Nephron progenitor cell (in vitro differentiated cells): ENCODE measurements around the gene AP4E1.
"Not testable (repeated sequence)": the region's sequence is repeated elsewhere in the genome, so short reads cannot be mapped to it uniquely, and the experiment has no call there.

Experiments used
- DNase-seq: peaks from one replicate; pipeline ENCODE4 v3.0.0; 2021
- H3K27ac Mint-ChIP-seq: 2 replicates; pipeline ENCODE4 v1.8.0; 2021; ENCODE audit warnings: mild to moderate bottlenecking, moderate library complexity, mixed read lengths
- H3K27me3 Mint-ChIP-seq: 2 replicates; pipeline ENCODE4 v1.8.0; 2021; ENCODE audit warnings: mild to moderate bottlenecking, low read depth, mixed read lengths; ENCODE audit not compliant: poor library complexity
- H3K36me3 Mint-ChIP-seq: 2 replicates; pipeline ENCODE4 v1.8.0; 2021; ENCODE audit warnings: low read depth, mixed read lengths
- H3K4me1 Mint-ChIP-seq: 2 replicates; pipeline ENCODE4 v1.8.0; 2021; ENCODE audit warnings: mixed read lengths
- H3K4me3 Mint-ChIP-seq: 2 replicates; pipeline ENCODE4 v1.8.0; 2021; ENCODE audit warnings: mild to moderate bottlenecking, moderate library complexity, mixed read lengths
- H3K9me3 Mint-ChIP-seq: 2 replicates; pipeline ENCODE4 v1.8.0; 2021; ENCODE audit warnings: mild to moderate bottlenecking, moderate library complexity, mixed read lengths
- CTCF ChIP-seq: fragments of 200-600 bp; sonication (generic); IDR thresholded peaks from 2 replicates; pipeline ENCODE4 v1.5.0; 2021; ENCODE audit warnings: antibody characterized with exemption

The AP4E1 gene

GRCh38 chr15:50907601-50908208, 778 bp upstream of the AP4E1 start:
- Mint-ChIP-seq H3K27ac (peak overlapping the region; percentile 90), H3K4me3 (peak overlapping the region; percentile 90), H3K27me3 (peaks cover 2% of the 10 kb centered on the region), H3K4me1 (peaks cover 22% of the 10 kb centered on the region), H3K36me3 (peaks cover 13% of the 10 kb centered on the region), H3K9me3 (no peaks in the 10 kb centered on the region)
- no peak for TF ChIP-seq CTCF
- DNase-seq = no peak

- Mint-ChIP-seq H3K27me3 (peaks cover 2% of the 10 kb centered on the region), H3K4me1 (peaks cover 22% of the 10 kb centered on the region), H3K36me3 (peaks cover 20% of the 10 kb centered on the region), H3K4me3 (peak overlapping the region; percentile 90), H3K27ac (peak overlapping the region; percentile 86), H3K9me3 (no peaks in the 10 kb centered on the region)
- no peak for DNase-seq
- TF ChIP-seq CTCF = no peak
Measured at GRCh38 chr15:50909010-50909317, 481 bp downstream of the AP4E1 start.

GRCh38 chr15:50910426-50910795, 1.9 kb downstream of the AP4E1 start:
- peaks cover 22% of the 10 kb centered on the region for H3K4me1 Mint-ChIP-seq
- not testable (repeated sequence) for H3K9me3 Mint-ChIP-seq, H3K27me3 Mint-ChIP-seq, H3K27ac Mint-ChIP-seq, DNase-seq
- H3K36me3 Mint-ChIP-seq = peaks cover 17% of the 10 kb centered on the region
- H3K4me3 Mint-ChIP-seq = peak overlapping the region; percentile 90

- TF ChIP-seq CTCF = no peak
- Mint-ChIP-seq H3K27ac (no peak overlapping the region), H3K4me3 (no peak overlapping the region), H3K9me3 (no peaks in the 10 kb centered on the region), H3K27me3 (peaks cover 2% of the 10 kb centered on the region), H3K36me3 (peaks cover 17% of the 10 kb centered on the region), H3K4me1 (peaks cover 22% of the 10 kb centered on the region)
- no peak for DNase-seq
Measured at GRCh38 chr15:50911001-50911400, 2.5 kb downstream of the AP4E1 start.

GRCh38 chr15:50911621-50912020, 3.1 kb downstream of the AP4E1 start:
- Mint-ChIP-seq H3K9me3 (no peaks in the 10 kb centered on the region), H3K27me3 (peaks cover 2% of the 10 kb centered on the region), H3K4me1 (peaks cover 22% of the 10 kb centered on the region), H3K36me3 (peaks cover 20% of the 10 kb centered on the region), H3K27ac (no peak overlapping the region), H3K4me3 (no peak overlapping the region)
- no peak for TF ChIP-seq CTCF
- DNase-seq = no peak

GRCh38 chr15:50916400-50916799, 7.9 kb downstream of the AP4E1 start:
- H3K4me3 Mint-ChIP-seq = no peak overlapping the region
- DNase-seq = no peak
- no peaks in the 10 kb centered on the region for H3K9me3 Mint-ChIP-seq
- H3K27ac Mint-ChIP-seq = no peak overlapping the region
- H3K4me1 Mint-ChIP-seq = no peaks in the 10 kb centered on the region
- no peak for TF ChIP-seq CTCF
- no peaks in the 10 kb centered on the region for H3K27me3 Mint-ChIP-seq
- H3K36me3 Mint-ChIP-seq = peaks cover 55% of the 10 kb centered on the region

- peaks cover 53% of the 10 kb centered on the region for H3K36me3 Mint-ChIP-seq
- H3K27ac Mint-ChIP-seq, H3K27me3 Mint-ChIP-seq, DNase-seq, H3K4me3 Mint-ChIP-seq, H3K9me3 Mint-ChIP-seq, H3K4me1 Mint-ChIP-seq: not testable (repeated sequence)
Measured at GRCh38 chr15:50919359-50919758, 10.9 kb downstream of the AP4E1 start.
